SIG-M5 (cell line): Measurements from ENCODE around the gene SLAMF9.

Experiments used
- DNase-seq: peaks from one replicate; lab custom pipeline; 2025; lab: John Stamatoyannopoulos, UW

Gene SLAMF9

GRCh38 chr1:159953536-159954515 lies at the start of gene SLAMF9:
Gene SLAMF9, minus strand, starts transcription at chr1:159954237. Its CDS starts 100 bp downstream, at chr1:159954137.
- DNase-seq, result no peak

- no peak for DNase-seq
Measured at GRCh38 chr1:160001440-160001839, 47.4 kb upstream of the SLAMF9 start.

- DNase-seq, result no peak
Measured at GRCh38 chr1:159999204-159999603, 45.2 kb upstream of the SLAMF9 start.

GRCh38 chr1:159996653-159997052 lies 42.6 kb upstream of the SLAMF9 start:
- no peak for DNase-seq

GRCh38 chr1:159994896-159995295 lies 40.9 kb upstream of the SLAMF9 start:
- DNase-seq, result no peak

- no peak for DNase-seq
Measured at GRCh38 chr1:159993911-159994310, 39.9 kb upstream of the SLAMF9 start.

GRCh38 chr1:159992161-159992560 lies 38.1 kb upstream of the SLAMF9 start:
- no peak for DNase-seq

- DNase-seq, result no peak
Measured at GRCh38 chr1:159991513-159991912, 37.5 kb upstream of the SLAMF9 start.

- no peak for DNase-seq
Measured at GRCh38 chr1:159990005-159990404, 36.0 kb upstream of the SLAMF9 start.

- DNase-seq, result no peak
Measured at GRCh38 chr1:159989581-159989980, 35.5 kb upstream of the SLAMF9 start.

GRCh38 chr1:159988006-159988405 lies 34.0 kb upstream of the SLAMF9 start:
- no peak for DNase-seq

- DNase-seq, result no peak
Measured at GRCh38 chr1:159987186-159987585, 33.1 kb upstream of the SLAMF9 start.

GRCh38 chr1:159986531-159986930 lies 32.5 kb upstream of the SLAMF9 start:
- no peak for DNase-seq

- DNase-seq, result no peak
Measured at GRCh38 chr1:159986093-159986492, 32.1 kb upstream of the SLAMF9 start.

GRCh38 chr1:159985473-159985872 lies 31.4 kb upstream of the SLAMF9 start:
- DNase-seq, result no peak

- no peak for DNase-seq
Measured at GRCh38 chr1:159983681-159984080, 29.6 kb upstream of the SLAMF9 start.

GRCh38 chr1:159982280-159982679 lies 28.2 kb upstream of the SLAMF9 start:
- no peak for DNase-seq

- no peak for DNase-seq
Measured at GRCh38 chr1:159981351-159982055, 27.5 kb upstream of the SLAMF9 start.

- no peak for DNase-seq
Measured at GRCh38 chr1:159980786-159981185, 26.7 kb upstream of the SLAMF9 start.

GRCh38 chr1:159980076-159980475 lies 26.0 kb upstream of the SLAMF9 start:
- DNase-seq, result no peak

GRCh38 chr1:159979257-159979656 lies 25.2 kb upstream of the SLAMF9 start:
- no peak for DNase-seq

- DNase-seq, result no peak
Measured at GRCh38 chr1:159978107-159978398, 24.0 kb upstream of the SLAMF9 start.

GRCh38 chr1:159977364-159978106 lies 23.5 kb upstream of the SLAMF9 start:
- DNase-seq, result no peak
